Frontal cortex (tissue), 4 donors: Measurements from ENCODE around the gene CYTH1. TPM values are rescaled to one million over a fixed set of nuclear protein-coding genes. Genes with fewer than 3 reads are reported as not detected.
A peak's percentile ranks its signal among the peaks of the same experiment; 100 is the strongest.

Source experiments
- DNase-seq, 2 donors: peaks; one replicate each; pipeline ENCODE4 v3.0.0; 2012; ENCODE audit warnings: low spot score in 2 of 2
- FAIRE-seq: peaks from 2 replicates; lab custom pipeline; 2012; peaks lifted over from hg19 to GRCh38; lab: Jason Lieb, UNC
- total RNA-seq: library from RNA; depleted of rRNA; stranded (reverse); fragments of >200 nt; gene quantifications from one replicate; pipeline ENCODE4 v1.2.3, GENCODE V29; 2014
- donor health status: control.
- donor health status: control.
- donor health status: control.

Gene CYTH1
- total RNA-seq, 1 donor from 2014 or later: 53.4 TPM

DNA sequence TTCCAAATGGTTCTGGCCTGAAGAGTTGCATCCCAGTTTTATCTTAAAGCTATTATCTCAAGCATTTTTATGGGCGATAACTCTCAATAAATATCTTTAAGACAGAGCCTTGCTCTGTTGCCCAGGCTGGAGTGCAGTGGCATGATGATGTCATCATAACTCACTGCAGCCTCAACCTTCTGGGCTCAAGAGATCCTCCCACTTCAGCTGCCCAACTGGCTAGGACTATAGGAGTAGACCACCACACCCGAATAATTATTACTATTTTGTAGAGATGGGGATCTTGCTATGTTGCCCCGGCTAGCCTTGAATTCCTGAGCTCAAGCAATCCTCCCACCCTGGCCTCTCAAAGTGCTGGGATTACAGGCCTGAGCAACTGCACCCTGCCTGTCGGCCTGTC, 26.1 kb upstream of the CYTH1 start:
- no peak for DNase-seq
- no peak for FAIRE-seq

DNA sequence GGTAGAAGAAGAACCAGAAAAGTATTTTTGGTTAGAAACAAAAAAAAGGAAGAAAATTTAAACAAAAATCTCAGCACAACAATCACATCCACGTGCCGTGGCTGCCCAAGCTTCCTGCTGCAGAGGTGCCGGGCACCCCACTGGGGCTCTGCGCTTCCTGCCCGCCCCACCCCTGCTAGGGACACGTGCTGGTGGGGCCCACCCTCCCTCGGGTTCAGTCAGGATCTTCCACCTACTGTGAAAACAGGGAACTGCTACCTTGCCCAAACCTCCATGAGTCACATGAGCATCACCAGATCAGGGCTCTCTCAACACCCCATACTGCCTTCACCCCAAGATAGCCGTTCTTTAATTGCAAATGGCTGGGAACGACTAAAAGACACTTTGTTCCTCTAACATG, 24.4 kb upstream of the CYTH1 start:
- DNase-seq (no peak), FAIRE-seq (no peak)

DNA sequence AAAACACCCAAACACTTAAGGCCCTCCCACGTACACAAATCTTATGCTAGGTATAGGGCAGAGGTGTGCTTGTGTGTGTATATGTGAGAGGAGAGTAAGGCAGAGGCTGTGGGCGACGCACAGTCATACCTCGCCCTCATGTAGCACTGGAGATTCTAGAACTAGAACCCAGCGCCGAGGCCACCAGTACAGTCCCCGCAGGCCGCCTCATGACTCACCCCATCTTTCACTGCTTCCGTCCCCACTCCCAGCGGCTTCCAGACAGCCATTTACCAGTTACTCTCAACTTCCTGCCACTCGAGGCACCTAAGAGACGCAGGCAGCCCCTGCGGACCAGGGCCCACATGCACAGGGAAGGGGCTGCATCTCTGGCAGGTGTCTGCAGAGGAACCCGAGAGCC, 23.2 kb upstream of the CYTH1 start:
- FAIRE-seq: no peak

DNA sequence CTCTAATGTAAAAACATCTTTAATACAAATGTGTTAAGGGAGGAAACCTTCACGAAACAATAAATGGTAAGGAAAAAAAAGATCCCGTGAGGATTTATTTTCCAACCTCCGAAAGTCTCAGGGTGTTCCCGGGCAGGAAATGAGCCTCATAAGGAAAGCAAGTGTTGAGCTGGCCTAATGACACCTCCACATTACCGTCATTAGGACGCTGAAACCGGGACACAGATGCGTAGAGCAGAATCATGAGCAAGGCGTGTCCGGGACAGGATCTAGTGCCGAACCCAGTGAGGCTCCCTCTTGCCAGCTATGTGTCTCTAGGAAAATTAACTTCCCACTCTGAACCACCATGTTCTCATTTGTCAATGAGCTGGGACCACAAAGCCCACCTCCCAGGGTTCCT, 22.7 kb upstream of the CYTH1 start:
- FAIRE-seq (no peak), DNase-seq (no peak)

More for the DNA sequence above, 23.2 kb upstream of the CYTH1 start:
- no peak for DNase-seq

DNA sequence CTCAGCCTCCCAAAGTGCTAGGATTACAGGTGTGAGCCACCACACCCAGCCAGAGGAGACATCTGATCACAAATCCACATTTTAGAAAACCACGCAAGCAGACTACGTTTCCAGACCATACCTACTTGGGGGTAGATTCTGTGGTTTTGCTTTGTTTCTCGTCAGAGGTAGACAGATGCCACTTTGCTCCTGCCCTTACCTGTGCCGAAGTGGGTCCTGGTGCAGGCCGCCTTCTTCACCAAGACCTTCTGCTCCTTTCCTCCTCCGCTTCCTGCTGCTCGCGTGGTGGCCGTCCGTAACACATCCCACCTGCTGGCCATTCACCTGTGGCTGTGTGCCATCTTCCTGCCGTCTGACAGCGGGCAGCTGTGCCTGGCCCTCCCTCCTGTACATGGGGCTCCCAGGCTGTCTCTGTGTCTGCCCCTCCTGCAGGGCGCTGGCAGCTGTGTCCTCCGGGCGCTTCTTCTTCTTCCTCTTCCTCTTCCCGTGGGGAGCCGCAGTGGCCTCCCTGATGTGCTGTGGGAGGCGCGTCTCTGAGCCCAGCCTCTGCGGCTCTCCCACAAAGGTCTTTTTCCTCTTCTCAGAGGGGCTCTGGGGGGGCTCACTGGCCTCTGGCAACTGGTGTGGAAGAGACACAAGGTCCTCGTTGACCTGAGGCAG, 21.2 kb upstream of the CYTH1 start:
- DNase-seq (no peak), FAIRE-seq (no peak)

DNA sequence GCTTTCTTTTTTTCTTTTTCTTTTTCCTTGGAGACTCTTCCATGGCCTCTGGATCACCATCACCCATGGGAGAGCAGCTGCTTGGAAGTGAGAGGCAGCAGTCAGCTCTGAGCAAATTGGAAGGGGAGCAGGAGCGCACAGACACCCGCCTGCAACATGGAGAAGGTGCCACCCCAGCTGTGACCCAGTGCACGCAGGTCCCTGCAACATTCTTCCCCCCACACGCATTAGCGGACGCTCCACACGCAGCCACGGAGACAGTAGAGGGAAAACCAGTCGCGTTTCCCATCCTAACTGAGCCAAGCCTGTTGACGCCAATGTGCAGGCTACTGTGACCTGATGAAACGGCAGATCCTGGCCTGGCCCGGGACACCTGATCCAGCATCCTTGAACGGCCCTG, 20.4 kb upstream of the CYTH1 start:
- DNase-seq: no peak
- no peak for FAIRE-seq

DNA sequence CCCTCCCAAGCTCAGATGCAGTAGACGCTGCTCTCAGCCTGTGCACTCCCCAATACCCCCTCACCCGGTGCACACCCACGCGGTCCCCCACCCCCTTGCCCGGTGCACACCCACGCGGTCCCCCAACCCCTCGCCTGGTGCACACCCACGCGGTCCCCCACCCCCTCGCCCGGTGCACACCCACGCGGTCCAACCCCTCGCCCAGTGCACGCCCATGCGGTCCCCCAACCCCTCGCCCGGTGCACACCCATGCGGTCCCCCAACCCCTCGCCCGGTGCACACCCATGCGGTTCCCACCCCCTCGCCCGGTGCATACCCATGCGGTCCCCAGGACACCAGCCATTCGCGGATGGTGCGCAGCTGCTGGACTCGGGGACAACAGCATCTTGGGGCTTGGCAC, 19.9 kb upstream of the CYTH1 start:
- DNase-seq: no peak

DNA sequence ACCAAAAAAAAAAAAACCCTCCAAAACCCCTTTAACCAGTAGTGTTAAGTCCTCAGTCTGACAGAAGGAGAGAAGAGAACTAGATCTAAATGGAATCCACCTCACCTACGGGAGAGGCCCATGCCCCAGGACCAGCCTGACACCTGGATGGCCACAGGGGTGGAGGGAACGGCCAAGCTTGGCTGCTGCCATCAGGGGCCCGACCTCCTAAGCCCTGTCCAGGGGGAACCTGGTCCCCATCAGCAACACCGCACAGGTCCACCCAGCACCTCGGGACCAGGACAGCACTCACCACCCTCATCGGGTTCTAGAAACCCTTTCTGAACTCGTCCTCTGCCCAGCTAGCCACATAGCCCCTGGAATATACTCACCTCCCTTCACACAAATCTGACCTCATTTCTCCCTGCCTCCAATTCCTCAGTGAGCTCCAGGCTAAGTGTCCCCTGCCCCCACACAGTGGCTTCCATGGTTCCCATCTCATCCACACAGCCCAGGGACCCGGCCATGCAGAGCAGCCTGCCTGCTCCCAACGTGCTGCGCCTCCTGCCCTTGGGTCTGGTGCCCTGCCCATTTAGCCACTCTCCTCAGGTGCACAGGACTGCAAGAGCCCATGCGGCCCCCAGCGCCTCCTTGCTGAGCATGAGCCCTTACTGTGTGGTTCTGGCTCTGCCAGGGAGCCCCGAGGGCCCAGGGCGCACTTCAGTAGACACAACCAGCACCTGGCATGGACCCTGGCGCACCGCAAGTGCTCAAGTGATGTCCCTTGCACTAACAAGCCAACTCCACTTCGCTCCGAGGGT, 18.3 kb upstream of the CYTH1 start:
- DNase-seq (no peak), FAIRE-seq (no peak)

More for the DNA sequence above, 19.9 kb upstream of the CYTH1 start:
- no peak for FAIRE-seq

DNA sequence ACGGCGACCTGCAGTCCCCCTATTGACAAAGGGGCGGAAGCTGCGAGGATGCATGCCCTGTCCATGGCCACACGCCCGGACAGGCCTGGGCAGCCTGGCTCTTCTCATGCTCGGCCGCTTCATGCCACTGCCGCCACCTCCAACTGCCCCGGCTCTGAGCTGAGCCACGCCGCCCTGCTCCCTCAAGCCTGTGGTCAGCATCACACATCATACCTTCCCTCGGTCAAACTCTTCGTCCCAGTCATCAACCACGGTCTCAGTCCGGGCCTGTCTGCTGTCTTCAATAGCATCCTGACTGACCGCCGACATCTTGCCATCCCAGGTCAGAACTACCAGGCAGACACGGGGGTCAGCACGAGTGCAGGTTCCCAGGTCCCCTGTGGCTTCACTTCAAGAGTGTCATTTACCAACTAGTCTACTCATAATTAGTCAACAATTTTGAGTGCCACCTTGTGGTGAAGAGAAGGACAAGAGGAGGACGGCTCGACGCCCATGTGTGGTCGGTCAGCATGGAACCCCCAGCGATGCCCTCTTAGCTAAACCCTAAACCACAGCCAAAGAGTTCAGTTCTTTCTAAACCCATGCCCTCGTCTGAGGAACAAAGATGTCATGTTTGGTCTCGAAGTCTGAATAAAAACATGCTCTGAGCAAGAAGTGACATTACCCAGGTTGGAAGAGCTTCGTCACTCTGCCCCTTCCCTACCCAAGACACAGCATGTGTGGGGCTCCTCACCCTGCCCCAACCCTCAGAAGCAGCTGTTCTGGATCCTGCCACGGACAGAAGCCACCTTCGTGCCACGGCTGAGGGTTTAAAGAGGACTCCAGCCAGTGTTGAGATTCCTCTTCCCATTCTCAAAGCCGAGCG, 16.9 kb upstream of the CYTH1 start:
- DNase-seq: peak; percentile 58 to 64
- FAIRE-seq: no peak

DNA sequence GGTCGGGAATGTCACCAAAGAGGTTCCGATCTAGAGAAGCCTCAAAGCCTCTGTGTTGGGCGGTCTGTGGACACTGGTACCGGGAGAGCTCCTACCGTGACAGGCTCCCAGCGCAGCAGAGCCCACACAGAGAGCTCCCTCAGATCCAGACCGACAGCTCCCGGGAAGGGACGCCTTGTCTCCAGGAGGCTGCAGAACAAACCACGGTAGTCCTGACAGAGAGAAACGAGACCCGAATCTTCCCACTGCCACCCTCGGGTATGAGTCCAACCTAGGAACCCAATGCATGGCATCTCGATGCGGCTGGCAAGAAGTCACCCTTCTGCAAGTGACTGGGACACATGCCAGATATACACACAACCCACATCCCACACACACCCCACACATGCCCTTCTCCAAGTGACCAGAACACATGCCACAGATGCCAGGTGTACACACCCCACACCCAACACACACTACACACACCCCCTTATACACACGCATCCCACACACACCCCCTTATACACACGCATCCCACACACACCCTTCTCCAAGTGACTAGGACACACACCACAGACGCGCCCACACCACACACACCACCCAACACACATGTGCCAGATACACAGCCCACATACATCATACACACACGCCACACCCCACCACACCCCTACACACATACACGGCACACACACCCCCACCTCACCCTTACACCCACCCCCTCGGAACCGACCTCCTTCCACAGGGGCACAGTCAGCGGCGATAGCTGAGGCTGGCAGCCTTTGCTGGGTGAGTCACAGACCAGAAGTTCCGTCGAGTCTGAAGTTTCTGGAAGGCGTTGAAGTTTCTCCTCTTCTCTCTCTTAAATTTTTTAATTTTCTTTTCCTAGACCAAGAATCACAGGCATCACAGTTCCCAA, 15.9 kb upstream of the CYTH1 start:
- no peak for FAIRE-seq

DNA sequence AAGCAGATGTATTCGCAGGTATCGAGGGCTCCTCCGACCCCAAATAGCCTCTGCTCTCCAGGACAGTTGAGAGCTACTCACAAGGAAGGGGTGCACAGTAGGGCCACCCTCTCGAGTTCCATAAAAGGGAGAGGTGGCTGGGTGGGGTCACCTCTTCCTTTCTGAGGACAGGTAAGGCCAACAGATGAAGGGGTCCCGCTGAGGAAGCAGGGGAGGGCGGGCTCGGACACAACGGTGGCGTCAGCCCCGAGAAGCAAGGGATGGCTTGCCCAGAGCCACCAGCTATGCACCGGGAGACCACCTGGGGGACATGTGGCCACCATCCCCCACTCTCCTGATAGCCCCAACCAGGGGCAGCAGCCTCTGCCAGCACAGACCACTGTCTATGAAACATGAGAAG, 15.1 kb upstream of the CYTH1 start:
- DNase-seq (no peak), FAIRE-seq (no peak)

More for the DNA sequence above, 15.9 kb upstream of the CYTH1 start:
- DNase-seq: peak in 1 of 2 donors; percentile 57

DNA sequence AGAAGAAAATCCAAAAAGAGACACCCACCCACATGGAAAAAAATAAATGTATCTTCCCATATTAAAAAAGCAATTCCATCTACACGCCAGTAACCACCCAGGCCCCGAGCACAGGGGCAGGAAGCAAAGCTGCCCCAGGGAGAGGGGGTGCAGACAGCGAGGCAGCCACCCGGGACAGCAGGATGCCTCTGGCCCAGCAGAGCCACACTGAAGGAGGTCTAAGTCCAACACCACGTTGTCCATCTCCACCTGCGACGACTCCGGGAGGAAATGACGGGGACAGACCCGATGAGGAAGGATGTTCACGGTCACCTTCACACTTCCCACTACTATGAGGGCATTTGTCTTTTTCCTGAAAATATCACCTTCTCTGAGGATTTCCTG, 14.4 kb upstream of the CYTH1 start:
- DNase-seq: no peak
- FAIRE-seq: no peak

DNA sequence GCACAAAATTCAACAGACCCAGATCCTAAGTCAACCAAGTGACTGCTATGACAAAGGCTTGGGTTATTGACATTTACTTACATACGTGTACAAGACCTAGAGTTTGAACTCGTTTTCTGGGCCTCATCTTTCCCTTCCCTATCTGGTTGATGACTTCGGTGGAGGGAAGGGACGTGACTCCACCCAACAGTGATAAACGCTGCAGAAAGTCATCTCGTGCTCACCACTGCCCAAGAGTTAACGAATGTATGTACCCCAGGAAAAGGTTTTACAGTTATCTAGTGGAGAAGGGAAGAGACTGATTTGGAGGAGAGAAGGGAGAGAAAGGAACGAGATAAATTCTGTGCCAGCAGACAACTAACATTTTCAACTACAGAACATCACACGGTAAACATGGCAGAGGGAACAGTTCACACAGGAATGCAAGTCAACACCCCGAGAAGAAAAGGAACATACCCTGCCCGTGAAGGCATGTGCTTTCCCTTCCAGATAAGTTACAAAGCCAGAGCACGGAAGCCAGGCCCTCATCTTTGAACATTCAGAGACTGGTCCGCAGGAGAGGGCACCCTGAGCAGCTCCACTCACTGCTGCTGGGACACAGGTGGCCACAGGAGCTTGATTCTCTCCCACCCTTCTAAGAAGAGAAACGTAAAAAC, 13.9 kb upstream of the CYTH1 start:
- FAIRE-seq (no peak), DNase-seq (no peak)

DNA sequence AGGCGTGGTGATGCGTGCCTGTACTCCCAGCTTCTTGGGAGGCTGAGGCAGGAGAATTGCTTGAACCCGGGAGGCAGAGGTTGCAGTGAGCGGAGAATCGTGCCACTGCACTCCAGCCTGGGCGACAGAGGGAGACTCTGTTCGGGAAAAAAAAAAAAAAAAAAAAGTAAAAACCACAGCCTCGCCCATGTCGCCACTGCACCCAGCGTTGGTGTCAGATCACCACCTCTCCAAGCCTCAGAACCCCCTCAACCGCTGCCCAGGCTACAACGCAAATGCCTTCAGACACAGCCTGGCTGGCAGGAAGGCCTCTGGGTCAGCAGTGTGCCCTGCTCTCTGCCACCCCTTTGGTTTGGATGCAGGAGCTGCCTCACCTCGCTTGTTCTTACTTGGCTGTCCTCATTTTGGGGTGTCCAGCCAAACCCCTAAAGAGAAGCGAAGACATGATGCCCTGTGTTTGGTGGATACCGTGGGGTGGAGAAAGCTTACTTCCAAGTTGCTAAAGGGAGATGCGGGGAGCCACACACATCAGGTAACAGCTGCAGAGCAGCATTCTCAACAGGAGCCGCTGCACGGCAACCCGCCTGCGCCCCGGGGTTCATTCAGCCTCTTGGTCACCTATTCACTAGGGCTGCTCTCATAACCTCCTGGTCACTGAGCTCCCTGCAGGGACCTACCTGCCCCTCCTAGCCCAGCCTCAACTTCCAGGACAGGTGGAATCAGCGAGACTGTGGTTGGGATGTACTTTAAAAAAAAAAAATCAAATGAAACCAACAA, 13.0 kb upstream of the CYTH1 start:
- DNase-seq: no peak
- FAIRE-seq: no peak

DNA sequence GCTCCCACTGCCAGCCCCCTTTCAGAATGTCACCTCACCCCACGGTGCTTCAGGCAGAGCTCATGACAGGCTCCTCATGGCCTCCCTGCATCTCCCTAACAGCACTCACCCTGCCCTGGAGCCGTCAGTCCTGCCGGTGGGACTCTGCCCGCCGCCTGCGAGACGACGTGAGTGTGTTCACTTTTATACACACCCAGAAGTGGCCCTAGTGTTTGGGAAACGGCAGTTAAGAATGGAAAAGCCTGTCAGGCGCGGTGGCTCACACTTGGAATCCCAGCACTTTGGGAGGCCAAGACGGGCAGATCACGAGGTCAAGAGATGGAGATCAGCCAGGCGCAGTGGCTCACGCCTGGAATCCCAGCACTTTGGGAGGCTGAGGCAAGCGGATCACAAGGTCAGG, 12.3 kb upstream of the CYTH1 start:
- FAIRE-seq: no peak

DNA sequence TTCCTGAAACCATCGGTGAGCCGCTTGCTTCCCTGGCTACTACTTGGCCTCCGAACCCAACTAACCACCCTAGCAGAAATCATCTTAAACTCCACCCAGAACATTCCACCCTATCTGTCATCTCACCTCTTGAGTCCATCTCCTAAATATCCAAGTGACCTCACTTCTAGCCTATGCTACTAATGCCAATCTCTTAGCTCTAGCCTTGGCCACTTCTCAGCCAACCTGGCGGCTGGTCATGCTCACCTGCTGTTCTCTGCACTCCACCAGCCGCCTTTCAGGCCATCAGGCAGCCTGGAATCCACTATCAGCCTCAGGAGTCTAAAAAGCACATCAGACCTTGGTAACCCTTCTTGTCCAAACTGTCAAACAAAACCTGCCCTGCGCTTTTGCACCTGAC, 11.9 kb upstream of the CYTH1 start:
- FAIRE-seq: no peak
- DNase-seq: no peak

More for the DNA sequence above, 12.3 kb upstream of the CYTH1 start:
- DNase-seq: no peak

DNA sequence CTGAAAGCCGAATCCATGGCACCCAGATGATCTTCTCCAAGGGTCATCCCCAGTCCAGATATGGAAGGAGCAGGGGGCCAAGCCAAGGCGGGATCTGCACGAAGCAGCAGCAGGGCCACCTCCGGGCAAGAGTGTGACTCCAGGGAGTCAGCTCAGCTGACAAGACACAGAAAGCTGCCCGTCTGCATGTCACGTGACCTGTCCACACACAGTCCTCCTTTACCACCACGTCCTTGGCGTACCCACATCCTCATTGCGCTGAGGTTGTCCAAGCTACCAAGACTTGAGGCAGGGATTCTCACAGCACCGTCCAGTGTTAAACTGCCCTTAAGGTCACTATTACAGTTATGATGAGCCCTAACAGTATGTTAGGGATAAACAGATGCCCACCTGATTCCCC, 11.3 kb upstream of the CYTH1 start:
- no peak for DNase-seq
- no peak for FAIRE-seq
